ENCODE results near the gene P3H1. TPM values are rescaled to one million over a fixed set of nuclear protein-coding genes. Genes with fewer than 3 reads are reported as not detected.

P3H1 gene
- polyA plus RNA-seq, 1 experiment: 156 TPM

DNA sequence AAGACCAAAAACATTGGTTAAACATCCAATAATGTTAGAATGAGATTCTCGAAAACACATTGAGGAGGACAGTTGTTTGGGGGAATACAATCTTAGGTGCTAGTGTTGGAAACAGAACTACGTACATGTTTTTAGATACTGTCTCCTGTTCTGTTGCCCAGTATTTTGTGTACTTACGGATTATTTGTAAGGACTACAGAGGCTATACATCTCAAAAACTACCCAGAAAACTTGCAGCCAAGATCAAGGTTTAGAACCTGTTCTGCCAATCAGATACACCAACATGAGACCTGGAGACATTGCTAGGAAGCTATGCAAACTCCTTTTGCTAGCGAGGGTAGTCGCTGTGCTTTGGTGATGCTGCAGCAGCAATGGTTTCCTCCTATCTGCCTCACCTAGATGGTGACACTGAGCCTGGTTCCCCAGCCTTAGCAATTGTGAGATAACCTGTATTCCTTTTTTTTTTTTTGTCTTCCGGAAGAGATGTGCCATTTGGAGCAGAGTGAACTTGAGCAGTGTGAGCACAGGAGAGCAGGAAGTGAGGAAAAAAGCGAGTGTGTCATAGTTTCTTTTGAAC lies 62.9 kb downstream of the P3H1 start:
- Histone ChIP-seq H3K27me3 (ENCODE audit: control insufficient read depth, insufficient read depth, low read length) (no peaks in the 10 kb centered on the region), H3K9me3 (ENCODE audit: control insufficient read depth, insufficient read depth, low read length) (no peaks in the 10 kb centered on the region), H3K27ac (ENCODE audit: low read depth, low read length) (no peak overlapping the region), H3K4me3 (ENCODE audit: low read depth, low read length) (no peak overlapping the region)
- ChIA-PET CTCF (no interaction called here), POLR2A (no interaction called here)
- TF ChIP-seq, protein P1, sequence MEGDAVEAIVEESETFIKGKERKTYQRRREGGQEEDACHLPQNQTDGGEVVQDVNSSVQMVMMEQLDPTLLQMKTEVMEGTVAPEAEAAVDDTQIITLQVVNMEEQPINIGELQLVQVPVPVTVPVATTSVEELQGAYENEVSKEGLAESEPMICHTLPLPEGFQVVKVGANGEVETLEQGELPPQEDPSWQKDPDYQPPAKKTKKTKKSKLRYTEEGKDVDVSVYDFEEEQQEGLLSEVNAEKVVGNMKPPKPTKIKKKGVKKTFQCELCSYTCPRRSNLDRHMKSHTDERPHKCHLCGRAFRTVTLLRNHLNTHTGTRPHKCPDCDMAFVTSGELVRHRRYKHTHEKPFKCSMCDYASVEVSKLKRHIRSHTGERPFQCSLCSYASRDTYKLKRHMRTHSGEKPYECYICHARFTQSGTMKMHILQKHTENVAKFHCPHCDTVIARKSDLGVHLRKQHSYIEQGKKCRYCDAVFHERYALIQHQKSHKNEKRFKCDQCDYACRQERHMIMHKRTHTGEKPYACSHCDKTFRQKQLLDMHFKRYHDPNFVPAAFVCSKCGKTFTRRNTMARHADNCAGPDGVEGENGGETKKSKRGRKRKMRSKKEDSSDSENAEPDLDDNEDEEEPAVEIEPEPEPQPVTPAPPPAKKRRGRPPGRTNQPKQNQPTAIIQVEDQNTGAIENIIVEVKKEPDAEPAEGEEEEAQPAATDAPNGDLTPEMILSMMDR (IDR thresholded peaks at IDR 0.05; ENCODE audit: low read depth, low read length): no peak
- DNase-seq (ENCODE audit: low read depth, low spot score): no peak

DNA sequence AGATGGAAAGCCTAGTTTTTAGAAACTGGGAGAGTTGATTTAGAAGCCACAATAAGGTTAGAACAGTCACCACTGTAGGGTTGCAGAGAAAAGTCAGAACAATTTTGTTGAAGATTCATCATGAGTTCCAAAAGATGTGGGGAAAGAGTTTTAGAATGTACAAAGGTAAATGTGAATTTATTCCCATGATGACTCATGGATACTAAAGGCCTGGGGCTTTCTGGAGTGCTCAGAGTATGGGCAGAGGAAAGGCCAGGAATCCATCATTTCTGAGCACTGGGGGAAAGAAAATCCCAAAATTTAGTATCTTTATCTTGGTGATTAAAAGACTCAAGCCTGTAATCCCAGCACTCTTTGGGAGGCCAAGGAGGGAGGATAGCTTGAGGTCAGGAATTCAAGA lies 66.8 kb downstream of the P3H1 start:
- no peak overlapping the region for H3K4me3 ChIP-seq (ENCODE audit: low read depth, low read length)
- no peaks in the 10 kb centered on the region for H3K27me3 ChIP-seq (ENCODE audit: control insufficient read depth, insufficient read depth, low read length)
- no peak overlapping the region for H3K27ac ChIP-seq (ENCODE audit: low read depth, low read length)
- DNase-seq (ENCODE audit: low read depth, low spot score): no peak
- CTCF ChIA-PET: interaction anchor here (1.0 kb wide), 1 partner anchor 146 kb away, joined by 4 read pairs; the partner anchor contains the start of gene ZNF691
- TF ChIP-seq, protein P1 (IDR thresholded peaks at IDR 0.05; ENCODE audit: low read depth, low read length): no peak
- no peaks in the 10 kb centered on the region for H3K9me3 ChIP-seq (ENCODE audit: control insufficient read depth, insufficient read depth, low read length)
- POLR2A ChIA-PET: no interaction called here

DNA sequence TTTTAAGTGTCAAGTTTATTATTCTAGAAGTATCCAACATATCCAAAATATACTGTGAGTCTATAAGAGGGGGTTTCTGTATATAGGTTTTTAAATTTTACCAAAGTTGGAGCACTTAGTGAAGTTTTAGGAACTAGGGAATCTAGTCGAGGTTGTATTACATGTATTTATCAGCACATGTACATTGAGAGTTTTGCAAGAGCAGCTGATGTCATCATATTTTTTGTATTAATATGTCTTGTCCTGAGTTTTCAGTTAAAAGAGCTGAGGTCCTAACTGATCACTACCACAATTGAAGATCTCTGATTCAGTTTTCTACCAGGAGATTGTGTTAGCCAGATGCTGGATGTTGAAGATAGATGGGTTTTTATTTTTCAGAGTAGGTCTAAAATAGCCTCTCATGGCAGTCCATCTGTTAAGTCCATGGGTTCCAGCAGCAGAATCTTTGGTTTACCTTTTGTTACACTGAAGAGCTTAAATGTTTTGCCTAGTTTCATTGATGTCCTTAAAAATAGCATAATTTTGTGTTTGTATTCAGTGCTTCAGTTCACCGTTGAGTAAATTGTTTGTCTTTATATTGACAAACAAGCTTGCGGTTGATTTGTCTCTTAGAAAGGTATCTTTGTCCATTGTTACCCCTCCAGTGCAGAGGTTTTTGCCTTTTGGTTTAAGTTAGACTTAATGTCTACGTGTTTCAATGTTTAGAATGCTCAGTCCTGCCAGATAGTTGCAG lies 68.6 kb downstream of the P3H1 start:
- Histone ChIP-seq H3K4me3 (ENCODE audit: low read depth, low read length) (no peak overlapping the region), H3K9me3 (ENCODE audit: control insufficient read depth, insufficient read depth, low read length) (no peaks in the 10 kb centered on the region), H3K27ac (ENCODE audit: low read depth, low read length) (no peak overlapping the region), H3K27me3 (ENCODE audit: control insufficient read depth, insufficient read depth, low read length) (no peaks in the 10 kb centered on the region)
- DNase-seq (ENCODE audit: low read depth, low spot score): no peak
- TF ChIP-seq, protein P1 (IDR thresholded peaks at IDR 0.05; ENCODE audit: low read depth, low read length): no peak
- CTCF ChIA-PET: interaction anchor here (1.0 kb wide), 1 partner anchor 9 kb away, joined by 3 read pairs; no protein-coding TSS in a partner anchor
- POLR2A ChIA-PET: interaction anchor here (0.8 kb wide), 1 partner anchor 16 kb away, joined by 3 read pairs; the partner anchor contains the start of gene YBX1

Other genes starting within 250 kb of the P3H1 start
- 25.8 and 36.1 TPM in 2 replicates for gene PPIH, start 108.6 kb downstream of the P3H1 start, polyA plus RNA-seq (2011; rRNA removed)
- 599 and 636 TPM in 2 replicates for gene YBX1, start 84.6 kb downstream of the P3H1 start, polyA plus RNA-seq (2011; rRNA removed)
- not detected in 2 replicates for gene CLDN19, start 26.8 kb downstream of the P3H1 start, polyA plus RNA-seq (2011; rRNA removed)
- 5.4 and 6.4 TPM in 2 replicates for gene C1orf50, start 221 bp upstream of the P3H1 start, polyA plus RNA-seq (2011; rRNA removed)
- gene TMEM269, start 18.0 kb upstream of the P3H1 start, polyA plus RNA-seq (2011; rRNA removed): 0.04 TPM in 1 of 2 replicates, not detected in the other
- 16.1 and 18.2 TPM in 2 replicates for gene ERMAP, start 50.1 kb upstream of the P3H1 start, polyA plus RNA-seq (2011; rRNA removed)
- gene SVBP, start 50.4 kb upstream of the P3H1 start, polyA plus RNA-seq (2011; rRNA removed): 25.7 and 29.8 TPM in 2 replicates
- gene ZNF691, start 79.6 kb upstream of the P3H1 start, polyA plus RNA-seq (2011; rRNA removed): 5.6 and 6.3 TPM in 2 replicates
- gene SLC2A1, start 191.8 kb upstream of the P3H1 start, polyA plus RNA-seq (2011; rRNA removed): 114 and 140 TPM in 2 replicates